ENCODE results near the gene ZNF385B.

ZNF385B gene

DNA sequence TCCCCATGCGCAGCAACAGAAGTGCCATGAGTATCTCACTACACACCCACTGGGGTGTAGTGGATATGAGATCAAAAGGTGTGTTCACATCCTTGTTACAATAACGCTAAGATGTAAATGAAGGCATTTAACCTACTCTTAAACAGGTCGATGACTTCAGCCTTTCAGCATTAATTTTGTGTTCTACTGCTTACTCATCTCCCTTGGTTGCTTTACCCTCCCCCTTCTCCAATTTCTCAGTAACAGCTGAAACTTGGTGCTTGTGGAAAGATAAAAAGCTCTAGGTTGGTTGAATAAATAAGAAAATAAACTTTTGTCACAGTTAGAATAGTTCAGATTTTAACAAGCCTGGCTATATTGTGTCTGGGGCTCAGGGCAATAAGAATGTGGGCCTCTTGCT, 449.3 kb downstream of the ZNF385B start:
- H3K9me3 ChIP-seq (ENCODE audit: control insufficient read depth, insufficient read depth, low read length) = no peaks in the 10 kb centered on the region
- no peak overlapping the region for H3K4me3 ChIP-seq (ENCODE audit: low read depth, low read length)

DNA sequence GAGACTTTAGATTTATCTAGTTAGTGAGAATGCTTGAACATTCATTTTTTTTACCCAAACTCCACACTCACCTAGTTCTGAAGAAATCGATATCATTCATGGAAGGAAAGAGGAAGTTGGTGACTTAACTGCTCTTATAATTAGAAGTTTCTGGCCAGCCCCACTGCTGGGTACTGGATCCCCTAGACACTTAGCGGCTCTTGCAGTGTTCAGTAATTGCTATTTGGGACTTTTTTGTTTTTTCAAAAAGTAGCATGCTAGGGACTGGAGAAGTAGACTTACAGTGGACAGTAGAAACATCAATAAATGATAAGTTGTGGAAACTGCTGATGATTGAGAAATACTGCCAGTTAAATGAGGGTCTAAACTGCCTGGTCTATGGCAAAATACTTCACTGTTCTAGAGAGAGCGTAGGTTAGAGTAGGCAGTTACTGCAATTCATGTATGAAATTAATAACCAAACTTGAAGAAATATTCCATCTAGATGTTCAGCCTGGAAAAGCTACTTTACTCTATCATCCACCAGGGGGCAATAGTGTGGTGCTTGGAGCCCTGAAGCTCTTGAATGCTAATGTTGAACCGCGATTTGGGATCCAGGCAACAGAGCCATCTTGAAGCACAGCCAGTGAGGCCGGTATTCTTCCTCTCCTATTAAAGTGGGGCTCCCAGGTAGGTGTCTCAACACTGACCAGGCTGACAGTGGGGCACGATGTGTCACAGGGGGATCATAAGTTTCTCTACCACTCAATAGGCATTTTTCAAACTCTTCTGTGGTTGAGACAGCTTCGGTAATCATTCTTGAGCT, 450.7 kb downstream of the ZNF385B start:
- Histone ChIP-seq H3K27me3 (ENCODE audit: control insufficient read depth, insufficient read depth, low read length) (no peaks in the 10 kb centered on the region), H3K4me1 (ENCODE audit: control insufficient read depth, insufficient read depth, low read length) (no peaks in the 10 kb centered on the region), H3K36me3 (ENCODE audit: control insufficient read depth, insufficient read depth, low read length) (no peaks in the 10 kb centered on the region), H3K9me3 (ENCODE audit: control insufficient read depth, insufficient read depth, low read length) (no peaks in the 10 kb centered on the region), H3K9ac (ENCODE audit: low read depth, low read length) (no peak overlapping the region), H3K4me3 (ENCODE audit: low read depth, low read length) (no peak overlapping the region)

More for the DNA sequence above, 449.3 kb downstream of the ZNF385B start:
- Histone ChIP-seq H3K36me3 (ENCODE audit: control insufficient read depth, insufficient read depth, low read length) (no peaks in the 10 kb centered on the region), H3K4me1 (ENCODE audit: control insufficient read depth, insufficient read depth, low read length) (no peaks in the 10 kb centered on the region), H3K9ac (ENCODE audit: low read depth, low read length) (no peak overlapping the region), H3K27me3 (ENCODE audit: control insufficient read depth, insufficient read depth, low read length) (no peaks in the 10 kb centered on the region)

DNA sequence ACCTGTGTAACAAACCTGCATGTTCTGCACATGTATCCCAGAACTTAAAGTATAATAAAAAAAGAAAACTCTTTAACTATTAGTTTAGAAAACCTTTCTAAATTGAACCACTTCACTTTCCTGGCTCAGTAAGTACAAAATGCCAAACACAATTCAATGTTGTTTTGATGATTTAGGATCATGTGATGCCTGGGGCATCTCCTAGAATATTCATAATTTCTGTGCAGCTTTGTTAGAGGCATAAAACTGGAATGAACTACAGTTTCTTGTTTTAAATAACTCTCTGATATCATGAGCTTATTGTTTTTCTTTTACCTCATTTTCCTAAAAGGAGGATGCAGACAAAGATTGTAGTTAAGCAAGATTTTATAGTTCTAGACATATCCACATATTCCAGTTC, 457.8 kb downstream of the ZNF385B start:
- Histone ChIP-seq H3K4me3 (ENCODE audit: low read depth, low read length) (no peak overlapping the region), H3K9me3 (ENCODE audit: control insufficient read depth, insufficient read depth, low read length) (no peaks in the 10 kb centered on the region), H3K36me3 (ENCODE audit: control insufficient read depth, insufficient read depth, low read length) (no peaks in the 10 kb centered on the region), H3K4me1 (ENCODE audit: control insufficient read depth, insufficient read depth, low read length) (no peaks in the 10 kb centered on the region), H3K27me3 (ENCODE audit: control insufficient read depth, insufficient read depth, low read length) (no peaks in the 10 kb centered on the region), H3K9ac (ENCODE audit: low read depth, low read length) (no peak overlapping the region)

DNA sequence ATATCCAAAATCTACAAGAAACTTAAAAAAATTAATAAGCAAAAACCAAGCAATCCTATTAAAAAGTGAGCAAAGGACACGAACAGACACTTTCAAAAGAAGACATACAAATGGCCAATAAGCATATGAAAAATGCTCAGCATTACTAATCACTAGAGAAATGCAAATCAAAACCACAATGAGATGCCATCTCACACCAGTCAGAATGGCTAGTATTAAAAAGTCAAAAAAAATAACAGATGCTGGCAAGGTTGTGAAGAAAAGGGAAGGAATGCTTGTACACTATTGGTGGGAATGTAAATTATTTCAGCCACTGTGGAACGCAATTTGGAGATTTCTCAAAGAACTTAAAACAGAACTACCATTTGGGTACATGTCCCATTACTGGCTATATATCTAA, 467.9 kb downstream of the ZNF385B start:
- Histone ChIP-seq H3K9me3 (ENCODE audit: control insufficient read depth, insufficient read depth, low read length) (no peaks in the 10 kb centered on the region), H3K4me3 (ENCODE audit: low read depth, low read length) (no peak overlapping the region), H3K27me3 (ENCODE audit: control insufficient read depth, insufficient read depth, low read length) (no peaks in the 10 kb centered on the region), H3K9ac (ENCODE audit: low read depth, low read length) (no peak overlapping the region), H3K36me3 (ENCODE audit: control insufficient read depth, insufficient read depth, low read length) (no peaks in the 10 kb centered on the region), H3K4me1 (ENCODE audit: control insufficient read depth, insufficient read depth, low read length) (no peaks in the 10 kb centered on the region)

All from iPS-15b (cell line).